ENCODE measurements around the gene INSC.

The INSC gene

DNA sequence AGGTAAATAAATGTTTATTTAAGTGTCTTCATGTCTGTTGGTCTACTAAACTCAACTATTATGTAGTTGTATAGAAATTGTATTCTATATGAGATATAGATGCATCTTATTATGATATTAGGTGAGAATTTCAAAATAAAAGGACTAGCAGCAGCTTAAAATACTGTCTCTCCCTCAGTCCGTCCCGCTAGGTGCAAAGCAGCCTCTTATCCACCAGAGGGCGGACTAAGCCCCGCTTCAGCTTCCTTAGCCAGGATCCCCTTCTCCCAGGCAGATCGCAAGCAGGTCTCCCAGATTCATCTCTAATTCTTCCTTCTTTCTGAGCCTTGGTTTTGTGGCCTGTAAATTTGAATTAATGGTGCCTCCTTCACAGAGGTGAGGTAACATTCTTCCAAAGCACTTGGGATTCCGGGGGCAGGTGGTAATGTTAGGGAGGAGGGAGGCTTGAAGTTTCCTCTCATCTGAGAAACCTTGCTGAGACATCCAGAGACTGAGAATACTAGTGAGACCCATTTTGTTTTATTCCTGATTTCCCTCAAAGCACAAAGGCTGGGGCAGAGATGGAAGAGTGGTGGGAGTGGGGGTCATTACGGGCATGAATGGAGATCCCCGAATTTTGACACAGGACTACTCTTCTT, 13.5 kb upstream of the INSC start:
- no peak overlapping the region for H3K4me3 ChIP-seq (ENCODE audit: low read depth, low read length)
- TF ChIP-seq, protein P1, sequence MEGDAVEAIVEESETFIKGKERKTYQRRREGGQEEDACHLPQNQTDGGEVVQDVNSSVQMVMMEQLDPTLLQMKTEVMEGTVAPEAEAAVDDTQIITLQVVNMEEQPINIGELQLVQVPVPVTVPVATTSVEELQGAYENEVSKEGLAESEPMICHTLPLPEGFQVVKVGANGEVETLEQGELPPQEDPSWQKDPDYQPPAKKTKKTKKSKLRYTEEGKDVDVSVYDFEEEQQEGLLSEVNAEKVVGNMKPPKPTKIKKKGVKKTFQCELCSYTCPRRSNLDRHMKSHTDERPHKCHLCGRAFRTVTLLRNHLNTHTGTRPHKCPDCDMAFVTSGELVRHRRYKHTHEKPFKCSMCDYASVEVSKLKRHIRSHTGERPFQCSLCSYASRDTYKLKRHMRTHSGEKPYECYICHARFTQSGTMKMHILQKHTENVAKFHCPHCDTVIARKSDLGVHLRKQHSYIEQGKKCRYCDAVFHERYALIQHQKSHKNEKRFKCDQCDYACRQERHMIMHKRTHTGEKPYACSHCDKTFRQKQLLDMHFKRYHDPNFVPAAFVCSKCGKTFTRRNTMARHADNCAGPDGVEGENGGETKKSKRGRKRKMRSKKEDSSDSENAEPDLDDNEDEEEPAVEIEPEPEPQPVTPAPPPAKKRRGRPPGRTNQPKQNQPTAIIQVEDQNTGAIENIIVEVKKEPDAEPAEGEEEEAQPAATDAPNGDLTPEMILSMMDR (IDR thresholded peaks at IDR 0.05; ENCODE audit: borderline replicate concordance, insufficient read depth, low read depth, low read length) = peak; percentile 82

GRCh38 chr11:15104166-15104565, 10.6 kb upstream of the INSC start:
- TF ChIP-seq, protein P1 (IDR thresholded peaks at IDR 0.05; ENCODE audit: borderline replicate concordance, insufficient read depth, low read depth, low read length) = no peak

DNA sequence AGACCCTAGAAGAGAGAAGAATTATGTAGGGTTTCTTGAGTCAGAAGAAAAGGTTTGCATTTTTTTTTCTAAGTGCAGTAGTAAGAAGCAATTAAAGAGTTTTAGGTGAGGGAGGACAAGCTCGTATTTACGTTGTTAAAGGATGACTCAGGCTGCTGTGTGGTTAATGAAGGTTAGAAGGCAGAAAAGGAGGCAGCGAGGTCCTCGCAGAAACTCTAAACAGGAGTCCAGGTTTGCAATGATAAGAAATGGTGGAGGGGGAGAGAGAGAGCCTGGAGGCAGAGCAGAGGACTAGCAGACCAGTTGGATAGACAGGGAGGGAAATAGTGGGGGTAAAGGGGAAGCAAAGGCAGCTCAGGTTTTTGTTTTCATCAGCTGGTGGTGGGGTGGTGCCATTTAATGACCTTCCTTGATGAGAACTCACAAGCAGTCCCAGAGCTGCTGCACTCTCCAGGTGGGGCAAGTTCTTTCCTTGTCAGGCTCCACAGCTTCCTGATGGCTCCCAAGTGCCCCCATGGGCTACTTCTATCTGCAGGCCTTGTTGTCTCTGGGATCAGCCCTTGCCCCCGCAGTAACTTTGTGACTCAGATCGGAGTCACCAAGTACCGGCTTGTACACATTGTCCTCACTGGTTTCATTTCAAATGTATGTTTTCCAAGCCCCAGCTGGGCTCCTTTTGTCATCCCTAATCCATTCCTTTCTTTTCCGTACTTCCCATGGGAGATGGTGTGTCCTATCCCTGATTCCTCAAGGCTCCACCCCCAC, 8.3 kb upstream of the INSC start:
- no peak overlapping the region for H3K4me3 ChIP-seq (ENCODE audit: low read depth, low read length)
- TF ChIP-seq, protein P1 (IDR thresholded peaks at IDR 0.05; ENCODE audit: borderline replicate concordance, insufficient read depth, low read depth, low read length) = no peak

More at GRCh38 chr11:15104166-15104565, 10.6 kb upstream of the INSC start:
- H3K4me3 ChIP-seq (ENCODE audit: low read depth, low read length) = no peak overlapping the region

DNA sequence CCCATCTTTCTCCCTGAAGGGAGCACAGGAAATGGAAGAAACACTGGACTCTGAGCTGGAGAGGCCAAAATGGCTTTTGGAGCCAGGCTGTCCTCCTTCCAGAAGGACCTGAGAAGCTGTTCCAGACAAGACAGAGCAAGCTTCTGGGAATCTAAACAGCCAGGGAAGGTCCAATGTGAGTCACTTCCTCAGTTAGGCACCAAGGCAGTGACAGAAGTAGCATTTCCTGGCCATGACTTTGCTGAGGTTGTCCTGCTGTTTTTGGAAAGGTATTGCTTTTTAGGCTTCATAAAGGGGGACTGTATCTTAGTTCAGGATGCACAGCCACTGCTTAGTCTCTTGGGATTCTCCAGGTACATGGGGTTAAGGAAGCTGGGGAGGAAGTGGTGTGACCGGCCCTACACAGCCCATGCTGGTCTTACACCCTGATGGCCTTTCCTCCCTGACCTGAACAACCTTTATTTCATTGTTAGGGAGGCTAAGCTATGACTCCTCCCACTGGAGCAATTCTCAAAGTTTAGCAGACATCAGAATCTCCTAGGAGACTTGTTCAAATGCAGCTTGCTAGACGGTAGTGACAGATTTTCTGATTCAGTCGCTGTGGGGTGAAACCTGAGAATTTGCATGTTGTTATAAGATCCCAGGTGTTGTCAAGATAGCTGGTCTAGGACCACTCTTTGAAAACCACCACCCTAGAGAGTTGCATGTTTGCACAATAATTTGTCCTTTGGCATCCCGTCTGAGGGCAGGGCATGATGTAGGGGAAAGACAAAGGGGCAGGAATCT, 6.8 kb upstream of the INSC start:
- H3K4me3 ChIP-seq (ENCODE audit: low read depth, low read length) = no peak overlapping the region
- TF ChIP-seq, protein P1 (IDR thresholded peaks at IDR 0.05; ENCODE audit: borderline replicate concordance, insufficient read depth, low read depth, low read length) = no peak

DNA sequence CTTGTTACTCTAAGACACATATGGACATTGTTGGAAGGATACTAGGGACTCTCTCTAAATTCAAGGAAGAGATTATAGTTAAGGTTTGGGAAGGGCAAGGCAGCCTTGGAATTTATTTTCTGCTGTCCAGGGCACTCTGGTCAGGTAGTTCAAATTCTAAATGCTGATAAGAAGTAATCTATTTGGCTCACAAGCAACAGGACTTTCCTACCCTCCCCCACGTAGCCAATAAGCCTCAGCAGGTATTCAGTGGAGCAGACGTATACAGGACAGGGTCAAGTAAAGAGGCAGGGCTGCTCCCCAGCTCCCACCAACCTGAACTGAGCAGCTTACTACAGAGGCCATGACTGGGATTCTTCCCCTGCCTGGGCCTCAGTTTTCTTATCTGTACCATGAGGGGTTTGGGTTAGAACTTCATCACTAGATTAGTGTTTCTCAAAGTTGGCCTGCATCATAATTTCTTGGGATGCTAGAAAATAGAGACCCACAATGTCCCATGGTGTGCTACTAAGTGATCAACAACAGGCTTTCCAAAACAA, 6.1 kb upstream of the INSC start:
- TF ChIP-seq, protein P1 (IDR thresholded peaks at IDR 0.05; ENCODE audit: borderline replicate concordance, insufficient read depth, low read depth, low read length) = no peak

GRCh38 chr11:15109602-15110001, 5.1 kb upstream of the INSC start:
- no peak overlapping the region for H3K4me3 ChIP-seq (ENCODE audit: low read depth, low read length)
- TF ChIP-seq, protein P1 (IDR thresholded peaks at IDR 0.05; ENCODE audit: borderline replicate concordance, insufficient read depth, low read depth, low read length) = no peak

More for the DNA sequence above, 6.1 kb upstream of the INSC start:
- no peak overlapping the region for H3K4me3 ChIP-seq (ENCODE audit: low read depth, low read length)

All from GM12875 (cell line).